GM12873 (cell line): ENCODE results near the gene CCDC136.

Source experiments
- CTCF ChIP-seq: IDR thresholded peaks from 2 replicates; pipeline ENCODE4 v1.5.1; 2012; ENCODE audit warnings: low read depth, mild to moderate bottlenecking, moderate library complexity, low read length, control low read depth; ENCODE audit not compliant: insufficient read depth; ENCODE audit errors: missing control alignments

CCDC136 gene

DNA sequence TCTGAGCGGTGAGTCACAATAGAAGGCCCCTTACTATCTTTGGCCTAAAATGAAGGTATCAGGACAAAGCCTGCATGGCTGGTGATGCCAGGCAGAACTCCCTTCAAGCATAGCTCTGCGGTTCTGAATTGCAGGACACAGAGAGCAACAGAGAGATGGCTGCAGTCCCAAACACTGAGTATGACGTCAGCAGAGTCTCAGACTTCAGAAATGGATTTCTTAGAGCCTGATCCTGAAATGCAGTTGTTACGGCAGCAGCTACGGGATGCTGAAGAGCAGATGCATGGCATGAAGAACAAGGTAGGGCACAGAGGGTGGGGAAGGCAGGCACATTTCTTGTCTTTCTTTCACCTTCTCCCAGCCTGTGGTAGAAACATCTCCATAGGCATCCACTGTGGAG lies 13.5 kb downstream of the CCDC136 start:
- TF ChIP-seq CTCF = no peak

GRCh38 chr7:128807191-128807590 lies 15.4 kb downstream of the CCDC136 start:
- no peak for TF ChIP-seq CTCF

DNA sequence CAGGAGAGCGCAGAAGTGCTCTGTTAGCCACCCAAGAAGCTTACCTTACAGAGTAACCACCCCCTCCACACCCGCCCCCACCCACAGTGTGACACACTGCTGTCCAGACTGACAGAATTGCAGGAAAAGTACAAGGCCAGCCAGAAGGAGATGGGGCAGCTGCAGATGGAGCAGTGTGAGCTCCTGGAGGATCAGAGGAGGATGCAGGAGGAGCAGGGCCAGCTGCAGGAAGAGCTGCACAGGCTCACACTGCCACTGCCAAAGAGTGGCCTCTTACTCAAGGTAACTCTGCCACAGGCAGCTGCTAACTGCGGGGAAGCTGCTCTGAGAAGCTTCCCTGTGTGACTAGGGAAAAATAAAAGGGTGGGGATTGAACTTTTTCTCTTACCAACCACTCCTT lies 17.6 kb downstream of the CCDC136 start:
- no peak for TF ChIP-seq CTCF

DNA sequence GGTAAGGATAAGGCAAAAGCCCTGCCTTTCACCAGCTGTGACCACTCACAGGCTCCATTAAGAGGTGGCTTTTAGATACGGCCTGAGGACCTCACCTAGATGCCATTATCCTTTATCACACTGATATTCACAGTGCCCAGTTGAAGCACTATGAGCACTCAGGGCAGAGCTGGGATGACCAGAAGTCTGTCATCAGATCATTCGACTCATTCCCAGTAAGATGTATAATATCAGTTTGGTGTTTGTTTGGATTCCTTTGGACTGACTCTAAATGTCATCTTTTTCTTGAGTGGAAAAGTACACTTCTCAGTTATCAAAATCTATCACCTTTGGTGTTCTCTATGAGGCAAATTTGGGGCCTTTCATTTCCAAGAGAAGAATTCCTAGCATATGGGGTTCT lies 18.7 kb downstream of the CCDC136 start:
- no peak for TF ChIP-seq CTCF

DNA sequence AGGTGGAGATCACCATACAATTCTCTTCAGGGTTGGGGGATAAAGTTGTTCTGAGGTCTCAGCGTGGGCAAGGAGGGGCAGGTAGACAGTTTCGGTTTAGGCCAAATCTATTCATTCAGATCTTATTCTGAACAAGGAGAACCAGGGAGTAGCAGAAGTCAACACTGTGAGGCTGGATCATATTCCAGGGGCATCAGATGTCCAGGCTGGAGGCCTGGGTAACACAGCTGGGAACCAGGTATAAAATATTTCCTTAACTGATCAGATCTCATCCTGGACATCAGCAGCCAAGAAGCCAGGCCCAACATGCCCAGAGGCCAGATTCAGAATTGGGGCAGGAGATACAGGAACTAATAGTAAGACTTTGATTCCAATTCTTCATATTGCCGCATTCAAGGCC lies 19.2 kb downstream of the CCDC136 start:
- TF ChIP-seq CTCF = no peak

DNA sequence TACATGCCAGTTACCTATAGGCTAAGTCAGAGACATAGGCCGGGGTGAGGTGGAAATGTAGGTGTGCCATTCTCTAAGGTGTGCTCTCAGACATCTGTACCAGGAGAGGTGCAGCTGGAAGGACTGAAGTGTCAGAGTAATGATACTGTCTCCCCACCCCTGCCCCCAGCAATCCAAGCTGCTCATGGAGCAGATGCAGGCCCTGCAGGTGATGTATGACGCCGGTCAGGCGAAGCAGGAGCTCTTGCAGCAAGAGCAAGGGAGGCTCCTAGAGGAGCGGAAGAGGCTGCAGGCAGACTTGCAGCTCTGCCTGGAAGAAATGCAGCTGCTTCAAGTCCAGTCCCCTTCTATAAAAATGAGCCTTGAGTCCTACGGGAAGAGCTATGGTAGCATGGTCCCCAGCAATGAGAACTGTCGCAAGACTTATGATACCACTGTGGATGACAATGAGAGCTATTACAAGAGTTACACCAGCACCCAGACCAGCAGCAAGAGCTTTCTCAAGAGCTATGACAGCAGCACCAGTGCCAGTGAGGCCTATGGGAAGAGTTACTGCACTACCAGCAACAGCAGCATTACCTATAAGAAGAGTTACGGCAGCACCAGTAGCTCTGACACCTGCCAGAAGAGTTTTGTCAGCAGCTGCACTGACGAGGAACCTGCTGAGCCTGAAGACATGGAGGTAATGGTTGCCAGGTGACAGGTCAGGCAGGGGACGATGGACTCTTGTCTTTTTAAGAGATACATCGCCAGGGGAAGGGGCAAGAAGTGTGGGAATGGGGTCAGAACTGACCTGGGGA lies 20.1 kb downstream of the CCDC136 start:
- no peak for TF ChIP-seq CTCF

DNA sequence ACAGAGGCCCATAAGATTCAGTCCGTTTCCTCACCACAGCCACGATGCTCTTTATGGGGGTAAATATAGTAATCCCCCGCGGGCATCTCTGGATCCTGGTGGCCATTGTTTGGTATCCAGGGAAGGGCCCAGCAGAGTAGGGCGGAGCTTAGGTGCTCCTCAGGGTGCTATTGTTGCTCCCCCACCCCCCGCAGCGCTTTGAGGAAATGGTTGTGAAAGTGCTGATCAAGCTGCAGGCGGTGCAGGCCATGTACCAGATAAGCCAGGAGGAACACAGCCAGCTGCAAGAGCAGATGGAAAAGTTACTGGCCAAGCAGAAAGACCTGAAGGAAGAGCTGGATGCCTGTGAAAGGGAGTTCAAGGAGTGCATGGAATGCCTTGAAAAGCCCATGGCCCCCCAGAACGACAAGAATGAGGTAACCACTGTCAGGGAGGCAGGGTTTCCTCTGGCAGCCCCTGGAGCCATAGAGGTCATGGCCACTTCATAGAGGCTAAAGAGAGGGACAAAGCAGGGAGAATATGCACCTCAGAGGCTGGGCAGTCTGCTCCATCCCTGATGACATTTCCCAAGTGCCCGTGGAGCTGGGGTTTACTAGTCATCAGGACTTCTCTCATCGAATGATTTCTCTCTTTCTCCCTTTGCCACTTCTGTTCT lies 20.9 kb downstream of the CCDC136 start:
- TF ChIP-seq CTCF = no peak
